GM23248 (cell line): ENCODE results near the gene EXOSC5.

Source experiments
- EZH2 ChIP-seq: fragments of 200-600 bp; sonication (generic); IDR thresholded peaks from 2 replicates; pipeline ENCODE4 v1.6.1; 2018; ENCODE audit warnings: antibody characterized with exemption, mild to moderate bottlenecking; ENCODE audit not compliant: insufficient read depth, poor library complexity, severe bottlenecking
- EZH2phosphoT487 ChIP-seq: fragments of 200-600 bp; sonication (generic); IDR thresholded peaks from 2 replicates; pipeline ENCODE4 v1.6.1; 2018; ENCODE audit warnings: antibody characterized with exemption, moderate library complexity, mild to moderate bottlenecking, low read depth; ENCODE audit not compliant: insufficient read depth

GRCh38 chr19:41426116-41426841 lies 29.1 kb upstream of the EXOSC5 start:
- TF ChIP-seq EZH2phosphoT487 (no peak), EZH2 (no peak)
